ENCODE data around the gene CA9.
"Not testable (repeated sequence)": the region's sequence is repeated elsewhere in the genome, so short reads cannot be mapped to it uniquely, and the experiment has no call there.

CA9 gene

GRCh38 chr9:35673132-35674024 is at the start of gene CA9:
TSS of gene CA9 (plus strand) at chr9:35673928. CDS start at chr9:35673960, 32 bp downstream.
- peaks cover 15% of the 10 kb centered on the region for H3K27me3 ChIP-seq (ENCODE audit: control insufficient read depth, insufficient read depth, low read length)
- H3K9ac ChIP-seq (ENCODE audit: low read length), result no peak within 1 kb of the TSS
- H3K9me3 ChIP-seq (ENCODE audit: control insufficient read depth, low read depth, low read length), result no peaks in the 10 kb centered on the region
- no peak within 1 kb of the TSS for H3K27ac ChIP-seq (ENCODE audit: low read length)
- H3K4me3 ChIP-seq (ENCODE audit: low read length), result no peak within 1 kb of the TSS
- peaks cover 5% of the 10 kb centered on the region for H3K4me1 ChIP-seq (ENCODE audit: control insufficient read depth, low read depth, low read length)
- no peaks in the 10 kb centered on the region for H3K36me3 ChIP-seq (ENCODE audit: control insufficient read depth, low read depth, low read length)

GRCh38 chr9:35627575-35627974 is 46.2 kb upstream of the CA9 start:
- Histone ChIP-seq H3K27ac (ENCODE audit: low read length) (no peak overlapping the region), H3K9me3 (ENCODE audit: control insufficient read depth, low read depth, low read length) (no peaks in the 10 kb centered on the region), H3K27me3 (ENCODE audit: control insufficient read depth, insufficient read depth, low read length) (no peaks in the 10 kb centered on the region), H3K4me1 (ENCODE audit: control insufficient read depth, low read depth, low read length) (no peaks in the 10 kb centered on the region), H3K9ac (ENCODE audit: low read length) (no peak overlapping the region), H3K36me3 (ENCODE audit: control insufficient read depth, low read depth, low read length) (no peaks in the 10 kb centered on the region), H3K4me3 (ENCODE audit: low read length) (no peak overlapping the region)

GRCh38 chr9:35628389-35628991 is 45.2 kb upstream of the CA9 start:
- H3K27ac ChIP-seq (ENCODE audit: low read length), result no peak overlapping the region
- no peaks in the 10 kb centered on the region for H3K9me3 ChIP-seq (ENCODE audit: control insufficient read depth, low read depth, low read length)
- H3K4me1 ChIP-seq (ENCODE audit: control insufficient read depth, low read depth, low read length), result no peaks in the 10 kb centered on the region

GRCh38 chr9:35629597-35629996 is 44.1 kb upstream of the CA9 start:
- H3K27me3 ChIP-seq (ENCODE audit: control insufficient read depth, insufficient read depth, low read length), result no peaks in the 10 kb centered on the region
- H3K4me3 ChIP-seq (ENCODE audit: low read length), result no peak overlapping the region
- H3K9me3 ChIP-seq (ENCODE audit: control insufficient read depth, low read depth, low read length), result no peaks in the 10 kb centered on the region
- no peaks in the 10 kb centered on the region for H3K4me1 ChIP-seq (ENCODE audit: control insufficient read depth, low read depth, low read length)
- no peak overlapping the region for H3K9ac ChIP-seq (ENCODE audit: low read length)
- no peak overlapping the region for H3K27ac ChIP-seq (ENCODE audit: low read length)
- H3K36me3 ChIP-seq (ENCODE audit: control insufficient read depth, low read depth, low read length), result no peaks in the 10 kb centered on the region

More at GRCh38 chr9:35628389-35628991, 45.2 kb upstream of the CA9 start:
- H3K9ac ChIP-seq (ENCODE audit: low read length), result no peak overlapping the region
- H3K4me3 ChIP-seq (ENCODE audit: low read length), result no peak overlapping the region
- no peaks in the 10 kb centered on the region for H3K27me3 ChIP-seq (ENCODE audit: control insufficient read depth, insufficient read depth, low read length)
- H3K36me3 ChIP-seq (ENCODE audit: control insufficient read depth, low read depth, low read length), result no peaks in the 10 kb centered on the region

GRCh38 chr9:35635730-35636129 is 38.0 kb upstream of the CA9 start:
- no peak overlapping the region for H3K4me3 ChIP-seq (ENCODE audit: low read length)
- no peak overlapping the region for H3K27ac ChIP-seq (ENCODE audit: low read length)
- H3K4me1 ChIP-seq (ENCODE audit: control insufficient read depth, low read depth, low read length), result no peaks in the 10 kb centered on the region
- H3K27me3 ChIP-seq (ENCODE audit: control insufficient read depth, insufficient read depth, low read length), result no peaks in the 10 kb centered on the region
- H3K36me3 ChIP-seq (ENCODE audit: control insufficient read depth, low read depth, low read length), result no peaks in the 10 kb centered on the region
- no peaks in the 10 kb centered on the region for H3K9me3 ChIP-seq (ENCODE audit: control insufficient read depth, low read depth, low read length)
- H3K9ac ChIP-seq (ENCODE audit: low read length), result no peak overlapping the region

GRCh38 chr9:35636135-35636876 is 37.4 kb upstream of the CA9 start:
- H3K27me3 ChIP-seq (ENCODE audit: control insufficient read depth, insufficient read depth, low read length), result no peaks in the 10 kb centered on the region
- H3K4me3 ChIP-seq (ENCODE audit: low read length), result no peak overlapping the region
- no peaks in the 10 kb centered on the region for H3K9me3 ChIP-seq (ENCODE audit: control insufficient read depth, low read depth, low read length)
- no peak overlapping the region for H3K9ac ChIP-seq (ENCODE audit: low read length)
- no peaks in the 10 kb centered on the region for H3K4me1 ChIP-seq (ENCODE audit: control insufficient read depth, low read depth, low read length)
- H3K27ac ChIP-seq (ENCODE audit: low read length), result no peak overlapping the region
- H3K36me3 ChIP-seq (ENCODE audit: control insufficient read depth, low read depth, low read length), result no peaks in the 10 kb centered on the region

GRCh38 chr9:35636877-35637246 is 36.9 kb upstream of the CA9 start:
- H3K4me3 ChIP-seq (ENCODE audit: low read length); H3K4me1 ChIP-seq (ENCODE audit: control insufficient read depth, low read depth, low read length); H3K9ac ChIP-seq (ENCODE audit: low read length); H3K9me3 ChIP-seq (ENCODE audit: control insufficient read depth, low read depth, low read length); H3K27me3 ChIP-seq (ENCODE audit: control insufficient read depth, insufficient read depth, low read length); H3K36me3 ChIP-seq (ENCODE audit: control insufficient read depth, low read depth, low read length); H3K27ac ChIP-seq (ENCODE audit: low read length): not testable (repeated sequence)

- H3K27ac ChIP-seq (ENCODE audit: low read length); H3K9ac ChIP-seq (ENCODE audit: low read length); H3K27me3 ChIP-seq (ENCODE audit: control insufficient read depth, insufficient read depth, low read length): not testable (repeated sequence)
Measured at GRCh38 chr9:35637427-35637955, 36.2 kb upstream of the CA9 start.

GRCh38 chr9:35638751-35639150 is 35.0 kb upstream of the CA9 start:
- not testable (repeated sequence) for H3K27ac ChIP-seq (ENCODE audit: low read length); H3K4me3 ChIP-seq (ENCODE audit: low read length); H3K9ac ChIP-seq (ENCODE audit: low read length); H3K9me3 ChIP-seq (ENCODE audit: control insufficient read depth, low read depth, low read length); H3K36me3 ChIP-seq (ENCODE audit: control insufficient read depth, low read depth, low read length); H3K4me1 ChIP-seq (ENCODE audit: control insufficient read depth, low read depth, low read length); H3K27me3 ChIP-seq (ENCODE audit: control insufficient read depth, insufficient read depth, low read length)

More at GRCh38 chr9:35637427-35637955, 36.2 kb upstream of the CA9 start:
- not testable (repeated sequence) for H3K4me3 ChIP-seq (ENCODE audit: low read length); H3K4me1 ChIP-seq (ENCODE audit: control insufficient read depth, low read depth, low read length); H3K36me3 ChIP-seq (ENCODE audit: control insufficient read depth, low read depth, low read length); H3K9me3 ChIP-seq (ENCODE audit: control insufficient read depth, low read depth, low read length)

GRCh38 chr9:35639225-35639624 is 34.5 kb upstream of the CA9 start:
- H3K4me1 ChIP-seq (ENCODE audit: control insufficient read depth, low read depth, low read length); H3K36me3 ChIP-seq (ENCODE audit: control insufficient read depth, low read depth, low read length); H3K27ac ChIP-seq (ENCODE audit: low read length); H3K9me3 ChIP-seq (ENCODE audit: control insufficient read depth, low read depth, low read length); H3K27me3 ChIP-seq (ENCODE audit: control insufficient read depth, insufficient read depth, low read length); H3K9ac ChIP-seq (ENCODE audit: low read length); H3K4me3 ChIP-seq (ENCODE audit: low read length): not testable (repeated sequence)

GRCh38 chr9:35639631-35640030 is 34.1 kb upstream of the CA9 start:
- Histone ChIP-seq H3K9ac (ENCODE audit: low read length) (no peak overlapping the region), H3K4me1 (ENCODE audit: control insufficient read depth, low read depth, low read length) (no peaks in the 10 kb centered on the region), H3K4me3 (ENCODE audit: low read length) (no peak overlapping the region), H3K27me3 (ENCODE audit: control insufficient read depth, insufficient read depth, low read length) (no peaks in the 10 kb centered on the region), H3K36me3 (ENCODE audit: control insufficient read depth, low read depth, low read length) (no peaks in the 10 kb centered on the region), H3K27ac (ENCODE audit: low read length) (no peak overlapping the region), H3K9me3 (ENCODE audit: control insufficient read depth, low read depth, low read length) (no peaks in the 10 kb centered on the region)
